Cardiac fibroblast (primary cell): ENCODE measurements around the gene USP36.

Experiments
- DNase-seq, 2 donors: peaks; one replicate each; pipeline versions ENCODE4 v3.0.0 to v3.0.0-alpha.2; 2010; ENCODE audit warnings: low read depth in 2 of 2
- H3K4me3 ChIP-seq, 2 donors: replicated peaks in 1 of 2; 1 replicate in 1 of 2; 2 replicates in 1 of 2; pipeline ENCODE4 v1.5.1; 2011; ENCODE audit warnings: low read depth in 2 of 2, low read length in 2 of 2, mild to moderate bottlenecking in 2 of 2, moderate library complexity in 1 of 2
- CTCF ChIP-seq: IDR thresholded peaks from one replicate; pipeline ENCODE4 v1.5.1; 2011; ENCODE audit warnings: low read depth, mild to moderate bottlenecking, low read length, inconsistent platforms

The USP36 gene

GRCh38 chr17:78844301-78845005 lies 3.8 kb upstream of the USP36 start:
- no peak overlapping the region for H3K4me3 ChIP-seq
- no peak for TF ChIP-seq CTCF
- DNase-seq, result peak; percentile 29 to 60

- peak; percentile 66 for TF ChIP-seq CTCF
- no peak overlapping the region for H3K4me3 ChIP-seq
- DNase-seq, result peak; percentile 45 to 48
Observed at GRCh38 chr17:78842881-78843565, 2.4 kb upstream of the USP36 start.

- H3K4me3 ChIP-seq, result peak overlapping the region; percentile 77 to 84
- no peak for TF ChIP-seq CTCF
- no peak for DNase-seq
Observed at GRCh38 chr17:78840530-78840779, 159 bp downstream of the USP36 start.

- no peak for TF ChIP-seq CTCF
- DNase-seq, result peak; percentile 61 to 70
- H3K4me3 ChIP-seq, result peak overlapping the region; percentile 77 to 84
Observed at GRCh38 chr17:78839762-78840529, 668 bp downstream of the USP36 start.

- TF ChIP-seq CTCF, result no peak
- H3K4me3 ChIP-seq, result peak overlapping the region; percentile 77 to 84
- DNase-seq, result peak; percentile 24 to 68
Observed at GRCh38 chr17:78839235-78839761, 1.3 kb downstream of the USP36 start.

- H3K4me3 ChIP-seq, result no peak overlapping the region
- DNase-seq, result no peak
- no peak for TF ChIP-seq CTCF
Observed at GRCh38 chr17:78838574-78839005, 2.0 kb downstream of the USP36 start.
